H9 (cell line): ENCODE data around the gene GUF1. TPM values are rescaled to one million over a fixed set of nuclear protein-coding genes. Genes with fewer than 3 reads are reported as not detected.

Experiments
- DNase-seq: peaks from one replicate; pipeline ENCODE4 v3.0.0-alpha.2; 2017
- H2AFZ ChIP-seq: one replicate; pipeline ENCODE4 v1.6.1; 2013; ENCODE audit warnings: mild to moderate bottlenecking, low read length, control low read depth, moderate library complexity
- H2AK5ac ChIP-seq: 2 replicates; pipeline ENCODE4 v1.6.1; 2013; ENCODE audit warnings: low read length, control low read depth, mixed read lengths; ENCODE audit not compliant: insufficient read length
- H2BK120ac ChIP-seq: one replicate; pipeline ENCODE4 v1.6.1; 2013; ENCODE audit warnings: low read depth, mild to moderate bottlenecking, low read length, control low read depth, inconsistent platforms; ENCODE audit not compliant: poor library complexity, severe bottlenecking
- H2BK12ac ChIP-seq: 2 replicates; pipeline ENCODE4 v1.6.1; 2013; ENCODE audit warnings: low read length, control low read depth, mixed read lengths, low read depth; ENCODE audit not compliant: insufficient read length
- H2BK15ac ChIP-seq: 2 replicates; pipeline ENCODE4 v1.6.1; 2013; ENCODE audit warnings: low read depth, low read length, control low read depth
- H2BK20ac ChIP-seq: one replicate; pipeline ENCODE4 v1.6.1; 2013; ENCODE audit warnings: low read depth, mild to moderate bottlenecking, low read length, control low read depth, inconsistent platforms; ENCODE audit not compliant: poor library complexity, severe bottlenecking
- H2BK5ac ChIP-seq: 2 replicates; pipeline ENCODE4 v1.6.1; 2013; ENCODE audit warnings: low read length, control low read depth, mixed read lengths; ENCODE audit not compliant: insufficient read length
- H3K14ac ChIP-seq: 2 replicates; pipeline ENCODE4 v1.6.1; 2013; ENCODE audit warnings: low read length, control low read depth; ENCODE audit not compliant: insufficient read depth
- H3K18ac ChIP-seq: 2 replicates; pipeline ENCODE4 v1.6.1; 2013; ENCODE audit warnings: low read depth, mild to moderate bottlenecking, mixed read lengths, low read length, control low read depth; ENCODE audit not compliant: insufficient read length
- H3K23ac ChIP-seq: 2 replicates; pipeline ENCODE4 v1.6.1; 2013; ENCODE audit warnings: low read length, control low read depth, mixed read lengths, low read depth; ENCODE audit not compliant: insufficient read length
- H3K23me2 ChIP-seq: 2 replicates; pipeline ENCODE4 v1.6.1; 2013; ENCODE audit warnings: low read depth, mild to moderate bottlenecking, mixed read lengths, low read length, control low read depth; ENCODE audit not compliant: insufficient read length, poor library complexity, severe bottlenecking
- H3K27ac ChIP-seq: 2 replicates; pipeline ENCODE4 v1.5.1; 2013; ENCODE audit warnings: low read length, control low read depth, mixed read lengths, low read depth; ENCODE audit not compliant: insufficient read length
- H3K27me3 ChIP-seq: 2 replicates; pipeline ENCODE4 v1.6.1; 2013; ENCODE audit warnings: low read length, control low read depth, inconsistent platforms; ENCODE audit not compliant: insufficient read depth
- H3K4ac ChIP-seq: 2 replicates; pipeline ENCODE4 v1.6.1; 2013; ENCODE audit warnings: low read depth, mild to moderate bottlenecking, control low read depth, inconsistent platforms, low read length, moderate library complexity
- H3K4me1 ChIP-seq: 2 replicates; pipeline ENCODE4 v1.6.1; 2013; ENCODE audit warnings: low read length, control low read depth, inconsistent platforms; ENCODE audit not compliant: insufficient read depth
- H3K4me2 ChIP-seq: 2 replicates; pipeline ENCODE4 v1.6.1; 2013; ENCODE audit warnings: low read length, control low read depth, mixed read lengths; ENCODE audit not compliant: insufficient read length, insufficient read depth
- H3K56ac ChIP-seq: 2 replicates; pipeline ENCODE4 v1.6.1; 2013; ENCODE audit warnings: low read depth, mild to moderate bottlenecking, mixed read lengths, low read length, control low read depth; ENCODE audit not compliant: insufficient read length
- H3K79me1 ChIP-seq: 2 replicates; pipeline ENCODE4 v1.6.1; 2013; ENCODE audit warnings: low read depth, mild to moderate bottlenecking, moderate library complexity, low read length, control low read depth, inconsistent platforms; ENCODE audit not compliant: insufficient read depth, poor library complexity, severe bottlenecking
- H3K79me2 ChIP-seq: 2 replicates; pipeline ENCODE4 v1.6.1; 2013; ENCODE audit warnings: low read length, control low read depth, inconsistent platforms; ENCODE audit not compliant: insufficient read depth
- H3K9ac ChIP-seq: 2 replicates; pipeline ENCODE4 v1.6.1; 2013; ENCODE audit warnings: low read length, control low read depth, mixed read lengths; ENCODE audit not compliant: insufficient read length; ENCODE audit errors: extremely low read depth
- H3K9me3 ChIP-seq: one replicate; pipeline ENCODE4 v1.6.1; 2013; ENCODE audit warnings: low read depth, low read length, inconsistent platforms; ENCODE audit not compliant: control insufficient read depth
- H3T11ph ChIP-seq: one replicate; pipeline ENCODE4 v1.6.1; 2013; ENCODE audit warnings: mild to moderate bottlenecking, low read length, control low read depth, inconsistent platforms
- H4K20me1 ChIP-seq: one replicate; pipeline ENCODE4 v1.6.1; 2013; ENCODE audit not compliant: control insufficient read depth, insufficient read length, insufficient read depth
- H4K5ac ChIP-seq: 2 replicates; pipeline ENCODE4 v1.6.1; 2013; ENCODE audit warnings: low read depth, mild to moderate bottlenecking, mixed read lengths, low read length, control low read depth; ENCODE audit not compliant: insufficient read length
- H4K8ac ChIP-seq: replicated peaks from 2 replicates; pipeline ENCODE4 v1.6.1; 2013; ENCODE audit warnings: low read length, control low read depth, mixed read lengths, low read depth; ENCODE audit not compliant: insufficient read length
- H4K91ac ChIP-seq: 2 replicates; pipeline ENCODE4 v1.6.1; 2013; ENCODE audit warnings: low read depth, mild to moderate bottlenecking, moderate library complexity, mixed read lengths, low read length, control low read depth; ENCODE audit not compliant: insufficient read length
- H3K27ac Mint-ChIP-seq, 3 experiments: 2 replicates in 2 of 3; 3 replicates in 1 of 3; pipeline ENCODE4 v1.8.0; 2020 to 2021; ENCODE audit warnings: mixed read lengths in 3 of 3, mild to moderate bottlenecking in 1 of 3, moderate library complexity in 1 of 3
- H3K27me3 Mint-ChIP-seq: 2 replicates; pipeline ENCODE4 v1.8.0; 2021; ENCODE audit warnings: low read depth, mild to moderate bottlenecking, moderate library complexity, mixed read lengths
- H3K36me3 Mint-ChIP-seq, 3 experiments: 2 replicates in 2 of 3; 3 replicates in 1 of 3; pipeline ENCODE4 v1.8.0; 2020 to 2021; ENCODE audit warnings: low read depth in 3 of 3, mixed read lengths in 3 of 3; ENCODE audit not compliant: insufficient read depth in 1 of 3
- H3K4me1 Mint-ChIP-seq, 2 experiments: 2 replicates each; pipeline ENCODE4 v1.8.0; 2020; ENCODE audit warnings: mixed read lengths in 2 of 2
- H3K4me3 Mint-ChIP-seq, 2 experiments: 2 replicates in 1 of 2; 3 replicates in 1 of 2; pipeline ENCODE4 v1.8.0; 2020 to 2021; ENCODE audit warnings: mild to moderate bottlenecking in 2 of 2, mixed read lengths in 2 of 2, moderate library complexity in 1 of 2
- H3K9me3 Mint-ChIP-seq, 2 experiments: 2 replicates in 1 of 2; 3 replicates in 1 of 2; pipeline ENCODE4 v1.8.0; 2020; ENCODE audit warnings: mild to moderate bottlenecking in 2 of 2, mixed read lengths in 2 of 2, moderate library complexity in 1 of 2
- CTCF ChIP-seq: fragments of 200-600 bp; sonication (generic); conservative IDR thresholded peaks from 3 replicates; pipeline ENCODE4 v1.8.0; 2021; ENCODE audit warnings: antibody characterized with exemption, mild to moderate bottlenecking
- WGBS: extraction: QIAGEN DNeasy Blood & Tissue Kit; methylation state at CpG from one replicate; pipeline ENCODE4 v1.1.7; 2013; ENCODE audit warnings: missing lambda C conversion rate, low lambda C conversion rate, mixed read lengths; ENCODE audit not compliant: insufficient read length; ENCODE audit errors: extremely low coverage; 5-methylcytosine and 5-hydroxymethylcytosine counted together
- total RNA-seq: library from RNA; stranded (reverse); gene quantifications from 2 replicates; pipeline ENCODE4 v1.2.1, GENCODE V29; 2021

Gene GUF1
- total RNA-seq, 1 experiment from 2014 or later: 38.6 TPM

GRCh38 chr4:44716597-44716996 lies 38.4 kb downstream of the GUF1 start:
- no peaks in the 10 kb centered on the region for H3K79me2 ChIP-seq
- H4K8ac ChIP-seq: no peak overlapping the region
- no peak overlapping the region for H3K4ac ChIP-seq
- H3K4me2 ChIP-seq: no peak overlapping the region
- no peak overlapping the region for H2BK120ac ChIP-seq
- no peak overlapping the region for H2BK12ac ChIP-seq
- no peak overlapping the region for H3K9ac ChIP-seq
- H3K27me3 ChIP-seq: no peaks in the 10 kb centered on the region
- no peak overlapping the region for H3K56ac ChIP-seq
- H2AFZ ChIP-seq: no peak overlapping the region
- no peaks in the 10 kb centered on the region for H3K27me3 Mint-ChIP-seq
- no CpG with 5 or more reads among the region's 5 CpGs for WGBS
- H3K4me1 Mint-ChIP-seq: peaks cover 0 to 11% of the 10 kb centered on the region in 2 experiments; a peak in 2 of 4 replicates
- no peak overlapping the region for H3K27ac Mint-ChIP-seq
- no peaks in the 10 kb centered on the region for H3K4me1 ChIP-seq
- H3K14ac ChIP-seq: no peak overlapping the region
- H2BK20ac ChIP-seq: no peak overlapping the region
- H3K4me3 Mint-ChIP-seq: no peak overlapping the region
- H3K79me1 ChIP-seq: no peaks in the 10 kb centered on the region
- H3K18ac ChIP-seq: no peak overlapping the region
- H3K9me3 ChIP-seq: no peaks in the 10 kb centered on the region
- no peak overlapping the region for H3K27ac ChIP-seq
- no peak overlapping the region for H2AK5ac ChIP-seq
- H4K20me1 ChIP-seq: no peaks in the 10 kb centered on the region
- peaks cover 2 to 4% (median 2%) of the 10 kb centered on the region in 3 experiments; a peak in 4 of 7 replicates for H3K36me3 Mint-ChIP-seq
- H2BK15ac ChIP-seq: no peak overlapping the region
- DNase-seq: no peak
- H3K23me2 ChIP-seq: no peaks in the 10 kb centered on the region
- H4K5ac ChIP-seq: no peak overlapping the region
- no peak overlapping the region for H3K23ac ChIP-seq
- H2BK5ac ChIP-seq: no peak overlapping the region
- H3K9me3 Mint-ChIP-seq: no peaks in the 10 kb centered on the region
- no peak for TF ChIP-seq CTCF
- no peak overlapping the region for H3T11ph ChIP-seq
- no peak overlapping the region for H4K91ac ChIP-seq
